HepG2 (cell line): Measurements from ENCODE around the gene CCDC9B. TPM values are rescaled to one million over a fixed set of nuclear protein-coding genes. Genes with fewer than 3 reads are reported as not detected.

Source experiments
- ATAC-seq: fragments of 200-7000 bp; cut with Tn5 transposase; 3 replicates; pipeline ENCODE4 v1.9.1; 2020; ENCODE audit warnings: mild to moderate bottlenecking, moderate library complexity
- BruUV-seq: library from RNA; stranded (reverse); fragments of 400-500 nt; replicated peaks from 2 replicates; lab custom pipeline; 2021; lab: Mats Ljungman, UMichigan
- CTCF ChIA-PET: fragments of 300-600 bp; formaldehyde crosslinking; extraction: SDS; loops from one replicate; lab custom pipeline; 2021; ENCODE audit warnings: low total read pairs, inconsistent platforms, low intra/inter-chr PET ratio; lab: Yijun Ruan, JAX
- POLR2A ChIA-PET: fragments of 350-600 bp; sonication (Branson Sonifier 250); formaldehyde crosslinking; loops from one replicate; lab custom pipeline; 2020; ENCODE audit warnings: antibody characterized with exemption, inconsistent platforms; lab: Yijun Ruan, JAX
- DNase-seq: peaks from one replicate; pipeline ENCODE4 v3.0.0-alpha.2; 2015; ENCODE audit warnings: low spot score
- FAIRE-seq: peaks from 3 replicates; lab custom pipeline; 2011; peaks lifted over from hg19 to GRCh38; lab: Jason Lieb, UNC
- H2AFZ ChIP-seq: one replicate; pipeline ENCODE4 v1.6.1; 2011; ENCODE audit warnings: low read length, inconsistent platforms
- H3K27ac ChIP-seq: fragments of 300-600 bp; 3 replicates; pipeline ENCODE4 v1.8.0; 2011; ENCODE audit warnings: mixed run types, mild to moderate bottlenecking, mixed read lengths, low read length, inconsistent platforms; ENCODE audit not compliant: insufficient read depth; ENCODE audit errors: extremely low read length
- H3K27me3 ChIP-seq, 2 experiments: fragments of 200-600 bp in 1 of 2; 2 replicates in 1 of 2; 3 replicates in 1 of 2; pipeline versions ENCODE4 v1.6.0 to v1.8.0; 2011; ENCODE audit warnings: low read length in 2 of 2, mild to moderate bottlenecking in 2 of 2, moderate library complexity in 2 of 2, inconsistent platforms in 1 of 2; ENCODE audit not compliant: insufficient read depth in 2 of 2, control insufficient read depth in 1 of 2
- H3K36me3 ChIP-seq, 2 experiments: fragments of 200-600 bp in 1 of 2; replicated peaks in 1 of 2; 2 replicates in 1 of 2; 3 replicates in 1 of 2; pipeline versions ENCODE4 v1.5.1 to v1.8.0; 2011; ENCODE audit warnings: low read length in 2 of 2, inconsistent platforms in 1 of 2; ENCODE audit not compliant: insufficient read depth in 2 of 2, control insufficient read depth in 1 of 2
- H3K4me1 ChIP-seq: 2 replicates; pipeline ENCODE4 v1.5.1; 2012; ENCODE audit warnings: low read length, inconsistent platforms; ENCODE audit not compliant: insufficient read depth
- H3K4me2 ChIP-seq: 2 replicates; pipeline ENCODE4 v1.6.0; 2011; ENCODE audit warnings: low read depth, low read length, inconsistent platforms
- H3K4me3 ChIP-seq, 3 experiments: fragments of 200-600 bp in 1 of 3; sonication (generic), shearing (Covaris generic) in 1 of 3; replicated peaks in 1 of 3; 2 replicates each; pipeline ENCODE4 v1.5.1; 2011 to 2016; ENCODE audit warnings: low read length in 3 of 3, inconsistent platforms in 2 of 3, low read depth in 2 of 3, mild to moderate bottlenecking in 2 of 3, control low read depth in 1 of 3, mixed read lengths in 1 of 3; ENCODE audit not compliant: insufficient read depth in 1 of 3
- H3K79me2 ChIP-seq: one replicate; pipeline ENCODE4 v1.6.1; 2011; ENCODE audit warnings: low read length, inconsistent platforms; ENCODE audit not compliant: insufficient read depth
- H3K9ac ChIP-seq: 2 replicates; pipeline ENCODE4 v1.6.0; 2011; ENCODE audit warnings: mild to moderate bottlenecking, low read depth, low read length, inconsistent platforms; ENCODE audit not compliant: insufficient read depth
- H3K9me3 ChIP-seq: 2 replicates; pipeline ENCODE4 v1.5.1; 2012; ENCODE audit warnings: mild to moderate bottlenecking, low read length
- H4K20me1 ChIP-seq: 2 replicates; pipeline ENCODE4 v1.6.0; 2011; ENCODE audit warnings: inconsistent platforms, mild to moderate bottlenecking, low read length, moderate library complexity; ENCODE audit not compliant: insufficient read depth
- GMEB1 ChIP-seq: sonication (generic); formaldehyde crosslinking; IDR thresholded peaks from 2 replicates; pipeline ENCODE4 v1.5.1; 2020; ENCODE audit warnings: missing genetic modification reagents, mild to moderate bottlenecking, borderline replicate concordance
- HNRNPH1 ChIP-seq: fragments of 200-400 bp; formaldehyde crosslinking; optimal IDR thresholded peaks from 2 replicates; pipeline ENCODE3; 2017; ENCODE audit warnings: mild to moderate bottlenecking, low read depth, low read length
- IKZF5 ChIP-seq: IDR thresholded peaks from 2 replicates; pipeline ENCODE4 v1.6.1; 2018; ENCODE audit warnings: missing genetic modification reagents, mild to moderate bottlenecking, missing compliant biosample characterization
- MEIS2 ChIP-seq: sonication (generic); formaldehyde crosslinking; IDR thresholded peaks from 2 replicates; pipeline ENCODE4 v1.9.0; 2021; ENCODE audit warnings: mild to moderate bottlenecking, missing genetic modification reagents
- MLLT10 ChIP-seq: sonication (generic); formaldehyde crosslinking; IDR thresholded peaks from 2 replicates; pipeline ENCODE4 v1.4.0; 2020; ENCODE audit warnings: missing genetic modification reagents
- NR2F2 ChIP-seq: IDR thresholded peaks from 2 replicates; pipeline ENCODE4 v1.6.1; 2012; ENCODE audit warnings: low read depth, inconsistent platforms, borderline replicate concordance
- PHB2 ChIP-seq: fragments of 450-650 bp; IDR thresholded peaks from 2 replicates; pipeline ENCODE4 v1.6.1; 2018; ENCODE audit not compliant: partially characterized antibody
- SNAPC2 ChIP-seq: sonication (generic); formaldehyde crosslinking; IDR thresholded peaks from 2 replicates; pipeline ENCODE4 v1.8.1; 2022; ENCODE audit warnings: mild to moderate bottlenecking, missing genetic modification reagents
- TP53 ChIP-seq: sonication (generic); formaldehyde crosslinking; conservative IDR thresholded peaks from 2 replicates; pipeline ENCODE4 v1.4.0; 2020; ENCODE audit warnings: missing genetic modification reagents
- YEATS4 ChIP-seq: sonication (generic); formaldehyde crosslinking; IDR thresholded peaks from 2 replicates; pipeline ENCODE4 v1.4.0; 2020; ENCODE audit warnings: missing genetic modification reagents, borderline replicate concordance
- ZNF33A ChIP-seq: sonication (generic); formaldehyde crosslinking; IDR thresholded peaks from 2 replicates; pipeline ENCODE4 v1.5.1; 2020; ENCODE audit warnings: missing genetic modification reagents, mild to moderate bottlenecking, moderate library complexity, borderline replicate concordance
- ZNF484 ChIP-seq: sonication (generic); formaldehyde crosslinking; IDR thresholded peaks from 2 replicates; pipeline ENCODE4 v1.5.1; 2020; ENCODE audit warnings: mild to moderate bottlenecking, low read depth, missing genetic modification reagents, borderline replicate concordance
- WGBS: methylation state at CpG from one replicate; pipeline ENCODE4 v1.1.6; 2017; ENCODE audit warnings: low lambda C conversion rate; 5-methylcytosine and 5-hydroxymethylcytosine counted together
- in situ Hi-C: cut with HindIII; loops from 2 replicates; pipeline ENCODE4 v1.10.0; 2017; ENCODE audit warnings: low pct_unique_long_range_greater_than_20kb; ENCODE audit not compliant: extremely low pct_ligation_motif_present
- intact Hi-C: fragments of 100-400 bp; cut with micrococcal nuclease; formaldehyde crosslinking; loops from one replicate; pipeline ENCODE4 v1.10.0; 2022; ENCODE audit not compliant: unreplicated experiment
- polyA plus RNA-seq, 8 experiments: library from polyadenylated mRNA; depleted of rRNA in 3 of 8; stranded (reverse) in 7 of 8; unstranded in 1 of 8; fragments of >200 nt; fragmentation: Illumina TruSeq in 4 of 8; extraction: Trizol in 4 of 8; gene quantifications; 2 replicates each; pipeline versions ENCODE4 v1.2.1 to v1.2.3, GENCODE V29; 2011 to 2016; ENCODE audit warnings: low read depth in 4 of 8, missing spikeins in 1 of 8, mixed read lengths in 1 of 8; ENCODE audit not compliant: insufficient read depth in 1 of 8
- total RNA-seq, 5 experiments: library from RNA; depleted of rRNA; stranded (reverse); fragments of >200 nt; fragmentation: Illumina TruSeq; extraction: Trizol; gene quantifications; 2 replicates each; pipeline ENCODE4 v1.2.3, GENCODE V29; 2016; ENCODE audit warnings: low read depth in 1 of 5
- TF ChIP-seq, protein P1 (sequence below): sonication (generic); formaldehyde crosslinking; IDR thresholded peaks from 2 replicates; pipeline ENCODE4 v1.4.0; 2020; ENCODE audit warnings: missing genetic modification reagents
- TF ChIP-seq, protein P2 (sequence below): fragments of 450-650 bp; IDR thresholded peaks from 2 replicates; pipeline ENCODE4 v1.6.1; 2017; ENCODE audit warnings: mild to moderate bottlenecking

CCDC9B gene
- total and polyA plus RNA-seq, 2 of the 13 experiments (the other 11 are each of a cell fraction or from before 2014, with no cell fraction given): 0.98 to 1.6 TPM

DNA sequence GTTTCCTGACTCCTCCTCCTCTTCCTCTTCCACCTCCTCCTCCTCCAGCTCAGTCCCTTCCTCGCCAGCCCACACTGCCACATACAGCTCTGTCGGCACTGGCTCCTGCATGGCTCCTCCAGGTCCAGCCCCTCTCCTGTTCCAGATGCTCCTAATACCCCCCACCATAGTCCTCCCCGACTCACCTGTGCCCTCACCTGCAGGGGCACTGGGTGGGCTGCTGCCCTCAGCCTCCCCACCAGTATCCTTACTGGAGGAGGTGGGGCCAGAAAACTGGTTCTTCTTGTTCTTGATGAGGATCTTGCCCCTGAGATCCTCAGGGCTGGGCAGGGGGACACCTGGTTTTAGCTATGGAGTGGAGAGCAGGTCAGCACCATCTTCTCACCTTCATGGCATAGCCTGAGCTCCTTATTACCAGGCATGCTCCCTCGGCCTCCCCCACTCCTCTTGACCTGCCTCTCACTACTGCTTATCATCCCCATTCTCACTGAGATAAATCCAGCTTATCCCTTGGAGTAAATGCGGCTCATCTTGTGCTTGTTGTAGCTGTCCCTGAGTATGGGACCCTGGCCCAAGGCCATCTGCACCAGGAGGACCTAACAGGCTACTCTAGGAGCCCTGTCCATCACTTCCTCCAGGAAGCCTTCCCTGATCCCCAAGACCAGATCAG lies 44.0 kb downstream of the CCDC9B start (continued):
- no peak for TF ChIP-seq ZNF33A (CRISPR knock-in tag)
- TF ChIP-seq PHB2: no peak
- no peak for TF ChIP-seq IKZF5 (CRISPR knock-in tag)
- TF ChIP-seq MLLT10 (CRISPR knock-in tag): no peak
- no peak for TF ChIP-seq NR2F2
- TF ChIP-seq, all 625 proteins: peak for 0

- intact Hi-C loops (no loop called here), in situ Hi-C loops (no loop called here)
- ChIA-PET POLR2A (interaction anchor here (1.5 kb wide), 1 partner anchor 27 kb away, joined by 3 read pairs; no protein-coding TSS in a partner anchor), CTCF (no interaction called here)
- no peaks in the 10 kb centered on the region for H3K9me3 ChIP-seq
- no peak overlapping the region for H3K4me2 ChIP-seq
- no peak for FAIRE-seq
- no peaks in the 10 kb centered on the region for H3K79me2 ChIP-seq
- no peak overlapping the region for H2AFZ ChIP-seq
- DNase-seq: no peak
- no peak overlapping the region for H3K9ac ChIP-seq
- H4K20me1 ChIP-seq: no peaks in the 10 kb centered on the region
- BruUV-seq: no TSS peak
- H3K4me3 ChIP-seq: no peak overlapping the region
- ATAC-seq: no peak
- 16% methylated on average over 8 of the region's 12 CpGs for WGBS
- H3K36me3 ChIP-seq: no peaks in the 10 kb centered on the region
- peaks cover 8% of the 10 kb centered on the region; the same call in 1 of the 2 replicates for H3K4me1 ChIP-seq
- no peak overlapping the region for H3K27ac ChIP-seq
- H3K27me3 ChIP-seq: peaks cover 20 to 92% of the 10 kb centered on the region in 2 experiments
- TF ChIP-seq ZNF484 (CRISPR knock-in tag) (no peak), GMEB1 (CRISPR knock-in tag) (no peak), HNRNPH1 (no peak), SNAPC2 (CRISPR knock-in tag) (no peak), YEATS4 (CRISPR knock-in tag) (no peak), TP53 (CRISPR knock-in tag) (no peak), MEIS2 (CRISPR knock-in tag) (no peak)
- TF ChIP-seq, protein P1, sequence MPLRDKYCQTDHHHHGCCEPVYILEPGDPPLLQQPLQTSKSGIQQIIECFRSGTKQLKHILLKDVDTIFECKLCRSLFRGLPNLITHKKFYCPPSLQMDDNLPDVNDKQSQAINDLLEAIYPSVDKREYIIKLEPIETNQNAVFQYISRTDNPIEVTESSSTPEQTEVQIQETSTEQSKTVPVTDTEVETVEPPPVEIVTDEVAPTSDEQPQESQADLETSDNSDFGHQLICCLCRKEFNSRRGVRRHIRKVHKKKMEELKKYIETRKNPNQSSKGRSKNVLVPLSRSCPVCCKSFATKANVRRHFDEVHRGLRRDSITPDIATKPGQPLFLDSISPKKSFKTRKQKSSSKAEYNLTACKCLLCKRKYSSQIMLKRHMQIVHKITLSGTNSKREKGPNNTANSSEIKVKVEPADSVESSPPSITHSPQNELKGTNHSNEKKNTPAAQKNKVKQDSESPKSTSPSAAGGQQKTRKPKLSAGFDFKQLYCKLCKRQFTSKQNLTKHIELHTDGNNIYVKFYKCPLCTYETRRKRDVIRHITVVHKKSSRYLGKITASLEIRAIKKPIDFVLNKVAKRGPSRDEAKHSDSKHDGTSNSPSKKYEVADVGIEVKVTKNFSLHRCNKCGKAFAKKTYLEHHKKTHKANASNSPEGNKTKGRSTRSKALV: no peak
- TF ChIP-seq, protein P2, sequence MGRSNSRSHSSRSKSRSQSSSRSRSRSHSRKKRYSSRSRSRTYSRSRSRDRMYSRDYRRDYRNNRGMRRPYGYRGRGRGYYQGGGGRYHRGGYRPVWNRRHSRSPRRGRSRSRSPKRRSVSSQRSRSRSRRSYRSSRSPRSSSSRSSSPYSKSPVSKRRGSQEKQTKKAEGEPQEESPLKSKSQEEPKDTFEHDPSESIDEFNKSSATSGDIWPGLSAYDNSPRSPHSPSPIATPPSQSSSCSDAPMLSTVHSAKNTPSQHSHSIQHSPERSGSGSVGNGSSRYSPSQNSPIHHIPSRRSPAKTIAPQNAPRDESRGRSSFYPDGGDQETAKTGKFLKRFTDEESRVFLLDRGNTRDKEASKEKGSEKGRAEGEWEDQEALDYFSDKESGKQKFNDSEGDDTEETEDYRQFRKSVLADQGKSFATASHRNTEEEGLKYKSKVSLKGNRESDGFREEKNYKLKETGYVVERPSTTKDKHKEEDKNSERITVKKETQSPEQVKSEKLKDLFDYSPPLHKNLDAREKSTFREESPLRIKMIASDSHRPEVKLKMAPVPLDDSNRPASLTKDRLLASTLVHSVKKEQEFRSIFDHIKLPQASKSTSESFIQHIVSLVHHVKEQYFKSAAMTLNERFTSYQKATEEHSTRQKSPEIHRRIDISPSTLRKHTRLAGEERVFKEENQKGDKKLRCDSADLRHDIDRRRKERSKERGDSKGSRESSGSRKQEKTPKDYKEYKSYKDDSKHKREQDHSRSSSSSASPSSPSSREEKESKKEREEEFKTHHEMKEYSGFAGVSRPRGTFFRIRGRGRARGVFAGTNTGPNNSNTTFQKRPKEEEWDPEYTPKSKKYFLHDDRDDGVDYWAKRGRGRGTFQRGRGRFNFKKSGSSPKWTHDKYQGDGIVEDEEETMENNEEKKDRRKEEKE: no peak
Measured at GRCh38 chr15:40295877-40296560, 44.7 kb downstream of the CCDC9B start.
